DND-41 (cell line): ENCODE measurements around the gene CLIC6.
A peak's percentile ranks its signal among the peaks of the same experiment; 100 is the strongest.

Source experiments
- ATAC-seq: fragments of 200-7000 bp; cut with Tn5 transposase; 3 replicates; pipeline ENCODE4 v1.9.1; 2021; ENCODE audit warnings: low read depth; ENCODE audit not compliant: insufficient read depth
- DNase-seq: peaks from one replicate; pipeline ENCODE4 v3.0.0-alpha.2; 2020
- H2AFZ ChIP-seq: 2 replicates; pipeline ENCODE4 v1.6.0; 2012; ENCODE audit warnings: low read depth, low read length
- H3K27ac ChIP-seq: 2 replicates; pipeline ENCODE4 v1.5.1; 2012; ENCODE audit warnings: low read length, inconsistent platforms
- H3K27me3 ChIP-seq: fragments of 200-600 bp; sonication (generic); 2 replicates; pipeline ENCODE4 v1.6.0; 2012; ENCODE audit warnings: low read length, mild to moderate bottlenecking, inconsistent platforms; ENCODE audit not compliant: insufficient read depth, poor library complexity
- H3K36me3 ChIP-seq: 2 replicates; pipeline ENCODE4 v1.5.1; 2012; ENCODE audit warnings: low read length, inconsistent platforms; ENCODE audit not compliant: insufficient read depth
- H3K4me1 ChIP-seq: 2 replicates; pipeline ENCODE4 v1.5.1; 2012; ENCODE audit warnings: mild to moderate bottlenecking, low read length; ENCODE audit not compliant: insufficient read depth
- H3K4me2 ChIP-seq: 2 replicates; pipeline ENCODE4 v1.6.0; 2012; ENCODE audit warnings: mild to moderate bottlenecking, moderate library complexity, low read length, inconsistent platforms; ENCODE audit not compliant: insufficient read depth
- H3K4me3 ChIP-seq, 2 experiments: fragments of 200-600 bp in 1 of 2; shearing (Covaris generic) in 1 of 2; 2 replicates each; pipeline ENCODE4 v1.5.1; 2012 to 2016; ENCODE audit warnings: inconsistent platforms in 2 of 2, low read length in 2 of 2, mild to moderate bottlenecking in 2 of 2, low read depth in 1 of 2, moderate library complexity in 1 of 2
- H3K79me2 ChIP-seq: 2 replicates; pipeline ENCODE4 v1.6.0; 2012; ENCODE audit warnings: low read length, inconsistent platforms; ENCODE audit not compliant: insufficient read depth
- H3K9ac ChIP-seq: 2 replicates; pipeline ENCODE4 v1.6.0; 2012; ENCODE audit warnings: low read depth, mild to moderate bottlenecking, inconsistent platforms, low read length, moderate library complexity
- H3K9me3 ChIP-seq: 2 replicates; pipeline ENCODE4 v1.5.1; 2012; ENCODE audit warnings: low read length, moderate library complexity, mild to moderate bottlenecking, inconsistent platforms; ENCODE audit not compliant: insufficient read depth, severe bottlenecking
- H4K20me1 ChIP-seq: 2 replicates; pipeline ENCODE4 v1.6.0; 2012; ENCODE audit warnings: low read length; ENCODE audit not compliant: insufficient read depth
- EZH2 ChIP-seq: IDR thresholded peaks from 3 replicates; pipeline ENCODE4 v1.6.1; 2012; ENCODE audit warnings: borderline replicate concordance, low read depth, mild to moderate bottlenecking, moderate library complexity, low read length, inconsistent platforms; ENCODE audit not compliant: severe bottlenecking
- TF ChIP-seq, protein P1 (sequence below): IDR thresholded peaks from 2 replicates; pipeline ENCODE4 v1.5.1; 2012; ENCODE audit warnings: borderline replicate concordance, low read length, moderate library complexity, mild to moderate bottlenecking; ENCODE audit not compliant: poor library complexity, severe bottlenecking; ENCODE audit errors: extremely low read depth

The CLIC6 gene

DNA sequence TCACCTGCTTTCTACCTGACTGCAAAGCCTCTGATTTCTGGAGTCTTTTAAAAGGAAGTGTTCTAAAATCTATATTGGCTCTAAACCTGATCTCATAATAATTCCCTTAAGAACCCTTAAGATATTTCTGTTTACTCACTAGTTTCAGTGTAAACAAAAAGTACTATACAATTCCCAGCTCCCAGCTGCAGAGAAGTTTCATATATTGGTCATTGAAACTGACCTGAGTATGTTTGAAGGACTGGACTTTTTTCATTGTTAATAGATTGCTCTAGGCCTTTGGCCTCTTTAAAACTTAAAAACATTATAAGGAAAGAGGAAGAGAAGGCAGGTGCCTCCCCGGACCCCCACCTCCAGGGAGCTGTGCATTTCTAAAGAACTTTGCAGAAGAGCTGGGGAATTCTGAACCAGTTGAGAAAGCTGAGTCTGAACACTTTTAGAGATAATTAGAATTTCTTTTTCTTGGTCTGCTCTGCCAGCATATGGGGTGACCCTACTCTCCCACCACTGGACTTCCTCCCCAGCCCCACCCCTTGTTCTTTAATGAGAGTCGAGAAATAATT is 23.7 kb downstream of the CLIC6 start:
- no peak overlapping the region for H3K27ac ChIP-seq
- no peak for TF ChIP-seq EZH2
- TF ChIP-seq, protein P1, sequence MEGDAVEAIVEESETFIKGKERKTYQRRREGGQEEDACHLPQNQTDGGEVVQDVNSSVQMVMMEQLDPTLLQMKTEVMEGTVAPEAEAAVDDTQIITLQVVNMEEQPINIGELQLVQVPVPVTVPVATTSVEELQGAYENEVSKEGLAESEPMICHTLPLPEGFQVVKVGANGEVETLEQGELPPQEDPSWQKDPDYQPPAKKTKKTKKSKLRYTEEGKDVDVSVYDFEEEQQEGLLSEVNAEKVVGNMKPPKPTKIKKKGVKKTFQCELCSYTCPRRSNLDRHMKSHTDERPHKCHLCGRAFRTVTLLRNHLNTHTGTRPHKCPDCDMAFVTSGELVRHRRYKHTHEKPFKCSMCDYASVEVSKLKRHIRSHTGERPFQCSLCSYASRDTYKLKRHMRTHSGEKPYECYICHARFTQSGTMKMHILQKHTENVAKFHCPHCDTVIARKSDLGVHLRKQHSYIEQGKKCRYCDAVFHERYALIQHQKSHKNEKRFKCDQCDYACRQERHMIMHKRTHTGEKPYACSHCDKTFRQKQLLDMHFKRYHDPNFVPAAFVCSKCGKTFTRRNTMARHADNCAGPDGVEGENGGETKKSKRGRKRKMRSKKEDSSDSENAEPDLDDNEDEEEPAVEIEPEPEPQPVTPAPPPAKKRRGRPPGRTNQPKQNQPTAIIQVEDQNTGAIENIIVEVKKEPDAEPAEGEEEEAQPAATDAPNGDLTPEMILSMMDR: no peak
- no peaks in the 10 kb centered on the region for H3K9me3 ChIP-seq
- DNase-seq: no peak
- H3K36me3 ChIP-seq: no peaks in the 10 kb centered on the region
- peaks cover 3% of the 10 kb centered on the region for H3K27me3 ChIP-seq
- H3K79me2 ChIP-seq: no peaks in the 10 kb centered on the region
- no peak for ATAC-seq
- no peaks in the 10 kb centered on the region for H3K4me1 ChIP-seq
- H4K20me1 ChIP-seq: no peaks in the 10 kb centered on the region
- no peak overlapping the region for H3K9ac ChIP-seq
- H3K4me3 ChIP-seq: no peak overlapping the region
- H3K4me2 ChIP-seq: no peak overlapping the region
- H2AFZ ChIP-seq: no peak overlapping the region

DNA sequence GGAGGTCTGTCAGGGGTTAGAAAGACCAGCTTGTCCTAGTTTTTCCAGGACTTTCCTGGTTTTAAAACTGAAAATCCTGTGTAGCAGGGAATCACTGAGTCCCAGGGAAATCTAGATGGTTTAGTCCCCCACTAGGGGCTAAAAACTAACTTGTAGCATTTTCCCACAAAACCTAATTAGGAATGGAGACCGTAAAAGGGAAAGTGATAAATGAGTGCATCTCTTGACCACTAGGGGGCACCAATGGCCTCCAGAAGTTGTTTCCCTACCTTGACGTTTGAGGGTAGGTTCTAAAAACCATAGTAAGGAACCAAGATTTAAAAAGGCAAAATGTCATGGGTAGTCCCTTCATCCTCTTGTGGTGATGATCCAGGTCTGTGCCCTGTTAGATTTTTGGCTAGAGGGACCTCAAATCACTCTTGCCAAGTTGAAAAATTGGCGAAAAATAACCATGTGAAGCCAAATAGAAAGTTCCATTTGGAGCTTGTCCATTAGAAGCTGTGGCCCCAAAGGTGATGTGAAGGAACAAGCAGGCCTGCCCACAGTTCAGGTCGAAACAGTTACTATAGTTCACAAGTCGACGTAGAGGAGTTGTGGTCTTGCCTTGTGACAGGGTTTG is 24.5 kb downstream of the CLIC6 start:
- Histone ChIP-seq H3K27me3 (peaks cover 3% of the 10 kb centered on the region), H3K36me3 (no peaks in the 10 kb centered on the region), H3K9ac (no peak overlapping the region), H4K20me1 (no peaks in the 10 kb centered on the region), H3K4me2 (no peak overlapping the region), H2AFZ (no peak overlapping the region), H3K9me3 (no peaks in the 10 kb centered on the region), H3K79me2 (no peaks in the 10 kb centered on the region), H3K4me3 (no peak overlapping the region), H3K27ac (no peak overlapping the region), H3K4me1 (no peaks in the 10 kb centered on the region)
- DNase-seq (peak; percentile 59), ATAC-seq (peak; percentile 78)
- no peak for TF ChIP-seq EZH2
- TF ChIP-seq, protein P1: peak; percentile 90

DNA sequence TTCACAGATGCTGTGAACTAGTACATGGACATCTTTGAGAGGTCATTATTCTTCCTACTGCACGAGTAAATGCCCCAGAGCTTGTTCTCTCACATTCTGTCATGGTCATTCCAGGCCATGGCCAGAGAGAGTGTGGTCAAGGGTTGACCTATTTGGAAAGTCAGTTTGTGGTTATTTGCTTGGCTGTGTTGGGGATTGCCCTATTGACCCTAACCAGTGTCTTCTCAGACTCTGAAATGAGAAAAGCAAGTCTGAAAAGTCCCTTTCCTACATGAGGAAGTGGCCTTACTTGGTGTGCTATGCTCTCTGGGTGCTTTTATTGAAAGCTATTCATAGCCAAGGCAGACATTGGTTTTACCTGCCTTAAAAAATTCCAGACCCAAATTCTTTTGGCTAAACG is 26.6 kb downstream of the CLIC6 start:
- H3K9ac ChIP-seq: no peak overlapping the region
- H3K36me3 ChIP-seq: no peaks in the 10 kb centered on the region
- peaks cover 3% of the 10 kb centered on the region for H3K27me3 ChIP-seq
- H3K4me1 ChIP-seq: no peaks in the 10 kb centered on the region
- no peak overlapping the region for H3K4me3 ChIP-seq
- no peaks in the 10 kb centered on the region for H3K79me2 ChIP-seq
- DNase-seq: no peak
- no peak overlapping the region for H3K4me2 ChIP-seq
- ATAC-seq: no peak
- H4K20me1 ChIP-seq: no peaks in the 10 kb centered on the region
- TF ChIP-seq EZH2: no peak
- TF ChIP-seq, protein P1: no peak
- no peak overlapping the region for H2AFZ ChIP-seq
- H3K9me3 ChIP-seq: no peaks in the 10 kb centered on the region
- no peak overlapping the region for H3K27ac ChIP-seq
